Fibroblast of upper back skin (primary cell): ENCODE results near the gene GOLGA8N.

ENCODE experiments used
- DNase-seq: peaks from one replicate; pipeline ENCODE4 v3.0.0-alpha.2; 2013

The GOLGA8N gene

GRCh38 chr15:32652178-32652577 lies 58.9 kb downstream of the GOLGA8N start:
- DNase-seq: no peak

DNA sequence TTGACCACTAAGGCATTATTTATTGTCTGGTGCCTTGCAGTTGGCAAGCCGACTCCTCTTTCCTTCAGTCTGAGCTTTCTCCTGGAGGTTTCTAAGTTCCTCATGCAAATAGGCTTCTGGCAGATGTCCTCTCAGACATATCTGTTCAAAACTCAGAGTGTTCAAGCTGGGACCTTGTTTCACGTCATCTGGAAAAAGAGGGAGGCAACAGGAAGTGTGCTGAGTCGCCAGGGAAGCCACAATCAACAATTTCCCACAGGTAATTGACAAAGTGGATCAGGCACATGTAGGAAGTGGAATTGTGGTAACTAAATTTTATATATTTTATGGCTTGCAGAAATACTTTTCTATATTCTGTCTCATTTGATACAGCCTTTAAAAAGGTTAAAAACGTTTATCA lies 62.8 kb downstream of the GOLGA8N start:
- DNase-seq: no peak

GRCh38 chr15:32656496-32656895 lies 63.2 kb downstream of the GOLGA8N start:
- no peak for DNase-seq
